Retina (tissue), 1 donor: ENCODE data around the gene TNFAIP2.

Experiments used
- DNase-seq: peaks from one replicate; pipeline ENCODE4 v3.0.0-alpha.2; 2016

TNFAIP2 gene

GRCh38 chr14:103094406-103095209 lies 28.7 kb upstream of the TNFAIP2 start, which contains the start of gene EXOC3L4:
Gene EXOC3L4, plus strand, starts transcription at chr14:103094725. Its CDS starts 5,495 bp downstream, at chr14:103100220.
- no peak for DNase-seq

GRCh38 chr14:103095210-103095778 lies 28.0 kb upstream of the TNFAIP2 start:
- no peak for DNase-seq

GRCh38 chr14:103096387-103096786 lies 26.9 kb upstream of the TNFAIP2 start:
- no peak for DNase-seq

- no peak for DNase-seq
Observed at GRCh38 chr14:103097244-103097993, 25.8 kb upstream of the TNFAIP2 start.

GRCh38 chr14:103097994-103098957 lies 25.0 kb upstream of the TNFAIP2 start:
- DNase-seq, result no peak

GRCh38 chr14:103099081-103099732 lies 24.1 kb upstream of the TNFAIP2 start:
- no peak for DNase-seq

GRCh38 chr14:103099733-103100280 lies 23.5 kb upstream of the TNFAIP2 start:
- DNase-seq, result no peak

- DNase-seq, result no peak
Observed at GRCh38 chr14:103100281-103101121, 22.8 kb upstream of the TNFAIP2 start.

GRCh38 chr14:103101257-103101962 lies 21.9 kb upstream of the TNFAIP2 start:
- DNase-seq, result no peak

GRCh38 chr14:103101963-103102688 lies 21.1 kb upstream of the TNFAIP2 start:
- DNase-seq, result peak; percentile 70

- DNase-seq, result no peak
Observed at GRCh38 chr14:103102689-103103260, 20.5 kb upstream of the TNFAIP2 start.

- DNase-seq, result peak; percentile 79
Observed at GRCh38 chr14:103103461-103104388, 19.5 kb upstream of the TNFAIP2 start.

GRCh38 chr14:103104389-103104653 lies 18.9 kb upstream of the TNFAIP2 start:
- DNase-seq, result peak; percentile 59

- peak; percentile 86 for DNase-seq
Observed at GRCh38 chr14:103104654-103105452, 18.4 kb upstream of the TNFAIP2 start.

GRCh38 chr14:103105580-103106150 lies 17.6 kb upstream of the TNFAIP2 start:
- DNase-seq, result no peak

- DNase-seq, result no peak
Observed at GRCh38 chr14:103107455-103107854, 15.8 kb upstream of the TNFAIP2 start.
